ENCODE data around the gene ALDH7A1. TPM values are rescaled to one million over a fixed set of nuclear protein-coding genes. Genes with fewer than 3 reads are reported as not detected.
A peak's percentile ranks its signal among the peaks of the same experiment; 100 is the strongest.

ALDH7A1 gene
- 10 to 100 TPM; 71.9 to 88.3 TPM for polyA plus RNA-seq

GRCh38 chr5:126594748-126595485, at the start of gene ALDH7A1:
ALDH7A1 (minus strand) TSS chr5:126595219; CDS start chr5:126595198, 21 bp downstream.
- peaks cover 0 to 8% of the 10 kb centered on the region in 2 donors for H3K36me3 ChIP-seq (ENCODE audit: control insufficient read depth in 2 of 2, insufficient read depth in 2 of 2, low read length in 1 of 2)
- no peaks in the 10 kb centered on the region for H3K27me3 ChIP-seq (ENCODE audit: control insufficient read depth in 1 of 2, insufficient read depth in 2 of 2, low read length in 2 of 2)
- peak within 1 kb of the TSS; percentile 93 to 97 for H3K27ac ChIP-seq (ENCODE audit: low read depth in 2 of 2, low read length in 1 of 2)
- WGBS, 2 donors: 1% methylated on average over 44 of the region's 44 CpGs
- H3K4me1 ChIP-seq (ENCODE audit: control insufficient read depth in 2 of 2, insufficient read depth in 2 of 2, low read length in 1 of 2): peaks cover 0 to 5% of the 10 kb centered on the region in 2 donors
- H3K4me3 ChIP-seq (ENCODE audit: low read depth in 1 of 2, low read length in 2 of 2): peak within 1 kb of the TSS; percentile 65 to 78
- H3K9me3 ChIP-seq (ENCODE audit: control insufficient read depth in 2 of 2, insufficient read depth in 1 of 2, low read depth in 1 of 2, low read length in 1 of 2): no peaks in the 10 kb centered on the region

- 85 to 86% methylated on average over 5 of the region's 5 CpGs for WGBS, 2 donors
- Histone ChIP-seq H3K9me3 (ENCODE audit: control insufficient read depth in 2 of 2, insufficient read depth in 1 of 2, low read depth in 1 of 2, low read length in 1 of 2) (no peaks in the 10 kb centered on the region), H3K4me3 (ENCODE audit: low read depth in 1 of 2, low read length in 2 of 2) (no peak overlapping the region), H3K27me3 (ENCODE audit: control insufficient read depth in 1 of 2, insufficient read depth in 2 of 2, low read length in 2 of 2) (no peaks in the 10 kb centered on the region), H3K36me3 (ENCODE audit: control insufficient read depth in 2 of 2, insufficient read depth in 2 of 2, low read length in 1 of 2) (no peaks in the 10 kb centered on the region), H3K27ac (ENCODE audit: low read depth in 2 of 2, low read length in 1 of 2) (no peak overlapping the region), H3K4me1 (ENCODE audit: control insufficient read depth in 2 of 2, insufficient read depth in 2 of 2, low read length in 1 of 2) (no peaks in the 10 kb centered on the region)
Measured at GRCh38 chr5:126641387-126641786, 46.4 kb upstream of the ALDH7A1 start.

GRCh38 chr5:126640866-126641265, 45.8 kb upstream of the ALDH7A1 start:
- WGBS, 2 donors: 81 to 83% methylated on average over 1 of the region's 1 CpG

GRCh38 chr5:126636956-126637355, 41.9 kb upstream of the ALDH7A1 start:
- Histone ChIP-seq H3K27ac (ENCODE audit: low read depth in 2 of 2, low read length in 1 of 2) (no peak overlapping the region), H3K4me1 (ENCODE audit: control insufficient read depth in 2 of 2, insufficient read depth in 2 of 2, low read length in 1 of 2) (no peaks in the 10 kb centered on the region), H3K4me3 (ENCODE audit: low read depth in 1 of 2, low read length in 2 of 2) (no peak overlapping the region), H3K27me3 (ENCODE audit: control insufficient read depth in 1 of 2, insufficient read depth in 2 of 2, low read length in 2 of 2) (no peaks in the 10 kb centered on the region), H3K9me3 (ENCODE audit: control insufficient read depth in 2 of 2, insufficient read depth in 1 of 2, low read depth in 1 of 2, low read length in 1 of 2) (no peaks in the 10 kb centered on the region), H3K36me3 (ENCODE audit: control insufficient read depth in 2 of 2, insufficient read depth in 2 of 2, low read length in 1 of 2) (no peaks in the 10 kb centered on the region)
- WGBS, 2 donors: 71 to 91% methylated on average over 1 of the region's 1 CpG

More at GRCh38 chr5:126640866-126641265, 45.8 kb upstream of the ALDH7A1 start:
- Histone ChIP-seq H3K4me3 (ENCODE audit: low read depth in 1 of 2, low read length in 2 of 2) (no peak overlapping the region), H3K27me3 (ENCODE audit: control insufficient read depth in 1 of 2, insufficient read depth in 2 of 2, low read length in 2 of 2) (no peaks in the 10 kb centered on the region), H3K9me3 (ENCODE audit: control insufficient read depth in 2 of 2, insufficient read depth in 1 of 2, low read depth in 1 of 2, low read length in 1 of 2) (no peaks in the 10 kb centered on the region), H3K4me1 (ENCODE audit: control insufficient read depth in 2 of 2, insufficient read depth in 2 of 2, low read length in 1 of 2) (no peaks in the 10 kb centered on the region), H3K36me3 (ENCODE audit: control insufficient read depth in 2 of 2, insufficient read depth in 2 of 2, low read length in 1 of 2) (no peaks in the 10 kb centered on the region), H3K27ac (ENCODE audit: low read depth in 2 of 2, low read length in 1 of 2) (no peak overlapping the region)

GRCh38 chr5:126635585-126635984, 40.6 kb upstream of the ALDH7A1 start:
- Histone ChIP-seq H3K36me3 (ENCODE audit: control insufficient read depth in 2 of 2, insufficient read depth in 2 of 2, low read length in 1 of 2) (no peaks in the 10 kb centered on the region), H3K27me3 (ENCODE audit: control insufficient read depth in 1 of 2, insufficient read depth in 2 of 2, low read length in 2 of 2) (no peaks in the 10 kb centered on the region), H3K27ac (ENCODE audit: low read depth in 2 of 2, low read length in 1 of 2) (no peak overlapping the region), H3K4me1 (ENCODE audit: control insufficient read depth in 2 of 2, insufficient read depth in 2 of 2, low read length in 1 of 2) (no peaks in the 10 kb centered on the region), H3K9me3 (ENCODE audit: control insufficient read depth in 2 of 2, insufficient read depth in 1 of 2, low read depth in 1 of 2, low read length in 1 of 2) (no peaks in the 10 kb centered on the region), H3K4me3 (ENCODE audit: low read depth in 1 of 2, low read length in 2 of 2) (no peak overlapping the region)
- 90 to 96% methylated on average over 3 of the region's 3 CpGs for WGBS, 2 donors

GRCh38 chr5:126633552-126633951, 38.5 kb upstream of the ALDH7A1 start:
- no peaks in the 10 kb centered on the region for H3K4me1 ChIP-seq (ENCODE audit: control insufficient read depth in 2 of 2, insufficient read depth in 2 of 2, low read length in 1 of 2)
- no peaks in the 10 kb centered on the region for H3K27me3 ChIP-seq (ENCODE audit: control insufficient read depth in 1 of 2, insufficient read depth in 2 of 2, low read length in 2 of 2)
- no peak overlapping the region for H3K27ac ChIP-seq (ENCODE audit: low read depth in 2 of 2, low read length in 1 of 2)
- WGBS, 2 donors: 82 to 88% methylated on average over 4 of the region's 4 CpGs
- no peaks in the 10 kb centered on the region for H3K9me3 ChIP-seq (ENCODE audit: control insufficient read depth in 2 of 2, insufficient read depth in 1 of 2, low read depth in 1 of 2, low read length in 1 of 2)
- H3K36me3 ChIP-seq (ENCODE audit: control insufficient read depth in 2 of 2, insufficient read depth in 2 of 2, low read length in 1 of 2): no peaks in the 10 kb centered on the region
- H3K4me3 ChIP-seq (ENCODE audit: low read depth in 1 of 2, low read length in 2 of 2): no peak overlapping the region

- WGBS, 2 donors: 63 to 65% methylated on average over 3 of the region's 3 CpGs
- no peaks in the 10 kb centered on the region for H3K4me1 ChIP-seq (ENCODE audit: control insufficient read depth in 2 of 2, insufficient read depth in 2 of 2, low read length in 1 of 2)
- no peaks in the 10 kb centered on the region for H3K9me3 ChIP-seq (ENCODE audit: control insufficient read depth in 2 of 2, insufficient read depth in 1 of 2, low read depth in 1 of 2, low read length in 1 of 2)
- H3K27ac ChIP-seq (ENCODE audit: low read depth in 2 of 2, low read length in 1 of 2): no peak overlapping the region
- no peaks in the 10 kb centered on the region for H3K27me3 ChIP-seq (ENCODE audit: control insufficient read depth in 1 of 2, insufficient read depth in 2 of 2, low read length in 2 of 2)
- no peak overlapping the region for H3K4me3 ChIP-seq (ENCODE audit: low read depth in 1 of 2, low read length in 2 of 2)
- no peaks in the 10 kb centered on the region for H3K36me3 ChIP-seq (ENCODE audit: control insufficient read depth in 2 of 2, insufficient read depth in 2 of 2, low read length in 1 of 2)
Measured at GRCh38 chr5:126631920-126632319, 36.9 kb upstream of the ALDH7A1 start.

- H3K9me3 ChIP-seq (ENCODE audit: control insufficient read depth in 2 of 2, insufficient read depth in 1 of 2, low read depth in 1 of 2, low read length in 1 of 2): no peaks in the 10 kb centered on the region
- H3K36me3 ChIP-seq (ENCODE audit: control insufficient read depth in 2 of 2, insufficient read depth in 2 of 2, low read length in 1 of 2): peaks cover 2 to 5% of the 10 kb centered on the region in 2 donors
- H3K4me1 ChIP-seq (ENCODE audit: control insufficient read depth in 2 of 2, insufficient read depth in 2 of 2, low read length in 1 of 2): no peaks in the 10 kb centered on the region
- no peaks in the 10 kb centered on the region for H3K27me3 ChIP-seq (ENCODE audit: control insufficient read depth in 1 of 2, insufficient read depth in 2 of 2, low read length in 2 of 2)
- 89 to 95% methylated on average over 11 of the region's 11 CpGs for WGBS, 2 donors
- H3K4me3 ChIP-seq (ENCODE audit: low read depth in 1 of 2, low read length in 2 of 2): no peak overlapping the region
- no peak overlapping the region for H3K27ac ChIP-seq (ENCODE audit: low read depth in 2 of 2, low read length in 1 of 2)
Measured at GRCh38 chr5:126628102-126628501, 33.1 kb upstream of the ALDH7A1 start.

GRCh38 chr5:126624534-126624933, 29.5 kb upstream of the ALDH7A1 start:
- no peaks in the 10 kb centered on the region for H3K9me3 ChIP-seq (ENCODE audit: control insufficient read depth in 2 of 2, insufficient read depth in 1 of 2, low read depth in 1 of 2, low read length in 1 of 2)
- peaks cover 4 to 8% of the 10 kb centered on the region in 2 donors for H3K36me3 ChIP-seq (ENCODE audit: control insufficient read depth in 2 of 2, insufficient read depth in 2 of 2, low read length in 1 of 2)
- no peak overlapping the region for H3K4me3 ChIP-seq (ENCODE audit: low read depth in 1 of 2, low read length in 2 of 2)
- WGBS, 2 donors: 53 to 64% methylated on average over 4 of the region's 4 CpGs
- no peak overlapping the region for H3K27ac ChIP-seq (ENCODE audit: low read depth in 2 of 2, low read length in 1 of 2)
- H3K27me3 ChIP-seq (ENCODE audit: control insufficient read depth in 1 of 2, insufficient read depth in 2 of 2, low read length in 2 of 2): no peaks in the 10 kb centered on the region
- H3K4me1 ChIP-seq (ENCODE audit: control insufficient read depth in 2 of 2, insufficient read depth in 2 of 2, low read length in 1 of 2): no peaks in the 10 kb centered on the region

- 87 to 89% methylated on average over 2 of the region's 2 CpGs for WGBS, 2 donors
- H3K36me3 ChIP-seq (ENCODE audit: control insufficient read depth in 2 of 2, insufficient read depth in 2 of 2, low read length in 1 of 2): peaks cover 3 to 9% of the 10 kb centered on the region in 2 donors
- H3K9me3 ChIP-seq (ENCODE audit: control insufficient read depth in 2 of 2, insufficient read depth in 1 of 2, low read depth in 1 of 2, low read length in 1 of 2): no peaks in the 10 kb centered on the region
- H3K27ac ChIP-seq (ENCODE audit: low read depth in 2 of 2, low read length in 1 of 2): no peak overlapping the region
- no peaks in the 10 kb centered on the region for H3K4me1 ChIP-seq (ENCODE audit: control insufficient read depth in 2 of 2, insufficient read depth in 2 of 2, low read length in 1 of 2)
- no peak overlapping the region for H3K4me3 ChIP-seq (ENCODE audit: low read depth in 1 of 2, low read length in 2 of 2)
- H3K27me3 ChIP-seq (ENCODE audit: control insufficient read depth in 1 of 2, insufficient read depth in 2 of 2, low read length in 2 of 2): no peaks in the 10 kb centered on the region
Measured at GRCh38 chr5:126619781-126620180, 24.8 kb upstream of the ALDH7A1 start.

Data from esophagus (tissue), 2 donors.